ENCODE measurements around the gene LAMC3. TPM values are rescaled to one million over a fixed set of nuclear protein-coding genes. Genes with fewer than 3 reads are reported as not detected.

The LAMC3 gene
- total RNA-seq, 4 donors from 2014 or later, result 0.82 to 6.6 (median 3.9) TPM

DNA sequence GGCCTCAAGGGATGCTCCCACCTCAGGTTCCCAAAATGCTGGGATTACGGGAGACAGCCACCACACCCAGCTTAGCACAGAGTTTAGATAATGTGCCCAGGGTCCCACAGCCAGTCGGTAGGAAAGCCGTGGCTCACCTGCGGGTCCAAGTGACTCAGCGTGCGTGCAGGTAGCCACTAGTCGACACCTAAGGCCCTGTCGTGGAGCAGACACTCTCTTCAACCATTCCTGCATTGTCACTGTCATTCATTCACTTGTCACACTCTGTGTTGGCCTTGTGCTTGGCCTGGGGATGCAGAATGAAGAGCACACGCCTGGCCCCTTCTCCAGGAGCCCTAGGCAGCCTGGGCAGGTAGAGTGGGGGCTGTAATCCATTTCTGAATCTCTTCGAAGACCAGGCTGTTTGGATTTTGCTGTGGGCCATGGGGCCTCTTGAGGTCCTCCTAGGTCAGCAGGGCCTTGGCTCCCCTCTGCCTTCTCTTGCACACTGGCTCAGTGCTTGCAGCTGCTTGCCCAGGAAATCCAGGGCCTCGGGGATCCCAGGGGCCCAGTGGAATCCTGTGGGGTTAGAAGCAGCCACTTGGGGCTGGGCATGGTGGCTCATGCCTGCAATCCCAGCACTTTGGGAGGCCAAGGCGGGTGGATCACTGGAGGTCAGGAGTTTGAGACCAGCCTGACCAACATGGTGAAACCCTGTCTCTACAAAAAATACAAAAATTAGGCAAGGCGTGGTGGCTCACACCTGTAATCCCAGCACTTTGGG is 81.2 kb downstream of the LAMC3 start:
- no peak overlapping the region for H3K27ac ChIP-seq
- 88% methylated on average over 12 of the region's 13 CpGs; no CpG with 5 or more reads in 1 of the 2 donors for WGBS, 2 donors (ENCODE audit: low coverage in 1 of 2)
- TF ChIP-seq EP300 (IDR thresholded peaks at IDR 0.05; ENCODE audit: low read depth) (no peak), POLR2AphosphoS5 (IDR thresholded peaks at IDR 0.05) (no peak), POLR2A (IDR thresholded peaks at IDR 0.05) (no peak)
- TF ChIP-seq, protein P1, sequence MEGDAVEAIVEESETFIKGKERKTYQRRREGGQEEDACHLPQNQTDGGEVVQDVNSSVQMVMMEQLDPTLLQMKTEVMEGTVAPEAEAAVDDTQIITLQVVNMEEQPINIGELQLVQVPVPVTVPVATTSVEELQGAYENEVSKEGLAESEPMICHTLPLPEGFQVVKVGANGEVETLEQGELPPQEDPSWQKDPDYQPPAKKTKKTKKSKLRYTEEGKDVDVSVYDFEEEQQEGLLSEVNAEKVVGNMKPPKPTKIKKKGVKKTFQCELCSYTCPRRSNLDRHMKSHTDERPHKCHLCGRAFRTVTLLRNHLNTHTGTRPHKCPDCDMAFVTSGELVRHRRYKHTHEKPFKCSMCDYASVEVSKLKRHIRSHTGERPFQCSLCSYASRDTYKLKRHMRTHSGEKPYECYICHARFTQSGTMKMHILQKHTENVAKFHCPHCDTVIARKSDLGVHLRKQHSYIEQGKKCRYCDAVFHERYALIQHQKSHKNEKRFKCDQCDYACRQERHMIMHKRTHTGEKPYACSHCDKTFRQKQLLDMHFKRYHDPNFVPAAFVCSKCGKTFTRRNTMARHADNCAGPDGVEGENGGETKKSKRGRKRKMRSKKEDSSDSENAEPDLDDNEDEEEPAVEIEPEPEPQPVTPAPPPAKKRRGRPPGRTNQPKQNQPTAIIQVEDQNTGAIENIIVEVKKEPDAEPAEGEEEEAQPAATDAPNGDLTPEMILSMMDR (IDR thresholded peaks at IDR 0.05), result no peak
- intact Hi-C loops (cut with DNase I; ENCODE audit: low total_unique reads), result no loop called here
- no peaks in the 10 kb centered on the region for H3K36me3 ChIP-seq
- no peak for DNase-seq
- H3K4me3 ChIP-seq, result no peak overlapping the region
- H3K9me3 ChIP-seq, result no peaks in the 10 kb centered on the region
- H3K27me3 ChIP-seq, result peaks cover 25% of the 10 kb centered on the region
- in situ Hi-C loops (cut with MboI; ENCODE audit: low pct_ligation_motif_present in 1 of 4, low pct_unique_long_range_greater_than_20kb in 1 of 4, low sequenced_read_pairs in 3 of 4), result no loop called here
- no peaks in the 10 kb centered on the region for H3K4me1 ChIP-seq

GRCh38 chr9:131091352-131091992 is 82.5 kb downstream of the LAMC3 start:
- TF ChIP-seq POLR2AphosphoS5 (IDR thresholded peaks at IDR 0.05) (no peak), POLR2A (IDR thresholded peaks at IDR 0.05) (no peak), EP300 (IDR thresholded peaks at IDR 0.05; ENCODE audit: low read depth) (no peak)
- TF ChIP-seq, protein P1 (IDR thresholded peaks at IDR 0.05), result no peak
- intact Hi-C loops (cut with DNase I; ENCODE audit: low total_unique reads) (no loop called here), in situ Hi-C loops (cut with MboI; ENCODE audit: low pct_ligation_motif_present in 1 of 4, low pct_unique_long_range_greater_than_20kb in 1 of 4, low sequenced_read_pairs in 3 of 4) (no loop called here)
- Histone ChIP-seq H3K9me3 (no peaks in the 10 kb centered on the region), H3K4me3 (no peak overlapping the region), H3K27ac (no peak overlapping the region), H3K36me3 (no peaks in the 10 kb centered on the region), H3K4me1 (peaks cover 0 to 8% (median 4%) of the 10 kb centered on the region in 4 donors), H3K27me3 (peaks cover 35% of the 10 kb centered on the region)
- DNase-seq, result no peak
- WGBS, 2 donors (ENCODE audit: low coverage in 1 of 2), result 70% methylated on average over 13 of the region's 19 CpGs; no CpG with 5 or more reads in 1 of the 2 donors

- TF ChIP-seq POLR2AphosphoS5 (IDR thresholded peaks at IDR 0.05) (no peak), EP300 (IDR thresholded peaks at IDR 0.05; ENCODE audit: low read depth) (no peak), POLR2A (IDR thresholded peaks at IDR 0.05) (no peak)
- TF ChIP-seq, protein P1 (IDR thresholded peaks at IDR 0.05), result no peak
- Histone ChIP-seq H3K27me3 (peaks cover 40% of the 10 kb centered on the region), H3K36me3 (no peaks in the 10 kb centered on the region), H3K27ac (no peak overlapping the region), H3K4me3 (no peak overlapping the region), H3K9me3 (no peaks in the 10 kb centered on the region), H3K4me1 (peaks cover 0 to 14% (median 10%) of the 10 kb centered on the region in 4 donors)
- DNase-seq, result no peak
- intact Hi-C loops (cut with DNase I; ENCODE audit: low total_unique reads), result no loop called here
- in situ Hi-C loops (cut with MboI; ENCODE audit: low pct_ligation_motif_present in 1 of 4, low pct_unique_long_range_greater_than_20kb in 1 of 4, low sequenced_read_pairs in 3 of 4), result no loop called here
- 84% methylated on average over 6 of the region's 6 CpGs; no CpG with 5 or more reads in 1 of the 2 donors for WGBS, 2 donors (ENCODE audit: low coverage in 1 of 2)
These were observed 83.1 kb downstream of the LAMC3 start for GRCh38 chr9:131092030-131092429.

DNA sequence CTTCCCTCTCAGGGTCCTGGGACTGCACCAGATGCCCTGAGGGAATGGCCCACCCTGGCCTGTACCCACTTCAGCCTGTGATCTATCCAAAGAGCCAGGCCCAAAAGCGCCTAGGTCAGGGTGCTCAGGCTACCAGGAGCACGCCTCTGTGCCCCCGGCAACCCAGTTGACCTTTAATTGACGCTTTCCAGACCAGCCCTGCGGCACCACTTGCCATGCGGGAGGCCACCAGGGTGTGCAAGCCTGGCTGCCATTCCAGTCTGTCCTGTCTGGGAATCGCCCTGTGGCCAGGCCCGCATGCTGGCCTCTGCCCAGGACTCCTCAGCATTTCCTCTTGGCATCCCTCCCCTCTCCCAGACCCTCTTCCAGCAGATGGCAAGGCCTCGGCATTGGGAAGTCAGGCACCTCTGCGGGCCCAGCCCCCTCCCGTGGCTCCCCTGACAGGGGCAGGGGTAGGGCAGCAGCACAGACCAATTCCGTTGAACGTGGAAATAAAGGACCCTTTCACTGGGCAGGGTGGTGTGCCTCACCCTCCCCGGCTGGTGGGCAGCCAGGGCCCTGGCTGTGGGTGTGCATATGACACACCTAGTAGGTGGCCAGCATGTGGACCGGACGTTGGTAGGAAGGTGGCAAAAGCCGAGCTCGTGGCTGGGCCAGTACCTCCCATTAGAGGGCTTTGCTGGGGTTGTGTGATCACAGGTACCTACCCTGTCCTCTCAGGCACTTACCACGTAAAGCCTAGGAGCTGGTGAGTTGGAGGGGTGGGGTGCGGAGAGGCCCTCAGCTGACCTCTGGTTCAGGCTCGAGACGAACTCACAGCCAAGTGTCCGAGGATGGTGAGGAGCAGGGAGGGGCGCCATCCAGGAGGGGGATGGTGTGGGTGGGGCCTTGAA is 83.8 kb downstream of the LAMC3 start:
- Histone ChIP-seq H3K36me3 (no peaks in the 10 kb centered on the region), H3K4me3 (no peak overlapping the region), H3K4me1 (peaks cover 0 to 16% (median 10%) of the 10 kb centered on the region in 4 donors), H3K9me3 (no peaks in the 10 kb centered on the region), H3K27ac (no peak overlapping the region), H3K27me3 (peaks cover 48% of the 10 kb centered on the region)
- TF ChIP-seq EP300 (IDR thresholded peaks at IDR 0.05; ENCODE audit: low read depth), result no peak
- TF ChIP-seq POLR2AphosphoS5 (IDR thresholded peaks at IDR 0.05), result no peak
- TF ChIP-seq, protein P1 (IDR thresholded peaks at IDR 0.05), result no peak
- no peak for TF ChIP-seq POLR2A (IDR thresholded peaks at IDR 0.05)
- WGBS, 2 donors (ENCODE audit: low coverage in 1 of 2), result 74 to 93% methylated on average over 2 to 24 of the region's 24 CpGs
- intact Hi-C loops (cut with DNase I; ENCODE audit: low total_unique reads), result no loop called here
- in situ Hi-C loops (cut with MboI; ENCODE audit: low pct_ligation_motif_present in 1 of 4, low pct_unique_long_range_greater_than_20kb in 1 of 4, low sequenced_read_pairs in 3 of 4), result no loop called here
- DNase-seq, result no peak
